ENCODE measurements around the gene TMEM238L.

- TF ChIP-seq CTCF (IDR thresholded peaks at IDR 0.05; ENCODE audit: extremely low read depth in 1 of 2, insufficient read depth in 1 of 2, low read depth in 1 of 2, low read length in 2 of 2) (no peak), MYC (IDR thresholded peaks at IDR 0.05; ENCODE audit: low read depth, low read length) (no peak), POLR2A (IDR thresholded peaks at IDR 0.05; ENCODE audit: low read depth, low read length) (no peak), MAX (IDR thresholded peaks at IDR 0.05; ENCODE audit: insufficient read depth, insufficient read length) (no peak), POLR2AphosphoS5 (IDR thresholded peaks at IDR 0.05; ENCODE audit: insufficient read depth, low read depth, low read length) (no peak), EZH2 (IDR thresholded peaks at IDR 0.05; ENCODE audit: borderline replicate concordance, low read depth, low read length, severe bottlenecking) (no peak)
Observed at GRCh38 chr17:10806545-10807262, 2.8 kb upstream of the TMEM238L start.

All from endothelial cell of umbilical vein (primary cell).